HL-60 (cell line): Measurements from ENCODE around the gene TIMM44.

Source experiments
- DNase-seq, 2 experiments: peaks; one replicate each; pipeline ENCODE4 v3.0.0-alpha.2; 2010 to 2020; ENCODE audit warnings: low read depth in 1 of 2, low spot score in 1 of 2
- H3K27ac ChIP-seq: fragments of 250-450 bp; sonication (Bioruptor Pico); replicated peaks from 2 replicates; pipeline ENCODE4 v1.5.1; 2020; ENCODE audit warnings: mild to moderate bottlenecking, moderate library complexity
- H3K27me3 ChIP-seq: fragments of 250-450 bp; sonication (Bioruptor Pico); 2 replicates; pipeline ENCODE4 v1.5.1; 2021; ENCODE audit warnings: mild to moderate bottlenecking, moderate library complexity; ENCODE audit not compliant: insufficient read depth, poor library complexity, severe bottlenecking
- H3K4me3 ChIP-seq: replicated peaks from 2 replicates; pipeline ENCODE4 v1.5.1; 2011; ENCODE audit warnings: mild to moderate bottlenecking, control low read depth, low read length; ENCODE audit not compliant: insufficient read depth
- GABPA ChIP-seq: IDR thresholded peaks from 2 replicates; pipeline ENCODE4 v1.6.1; 2012; ENCODE audit warnings: low read depth
- POLR2AphosphoS5 ChIP-seq: IDR thresholded peaks from 2 replicates; pipeline ENCODE4 v1.6.1; 2012; ENCODE audit warnings: low read depth
- SPI1 ChIP-seq: IDR thresholded peaks from 2 replicates; pipeline ENCODE4 v1.6.1; 2012; ENCODE audit warnings: low read depth, mild to moderate bottlenecking, borderline replicate concordance
- TF ChIP-seq, protein P1 (sequence below): IDR thresholded peaks from 2 replicates; pipeline ENCODE4 v1.6.1; 2012; ENCODE audit warnings: low read depth; ENCODE audit not compliant: insufficient replicate concordance
- TF ChIP-seq, protein P2 (sequence below): IDR thresholded peaks from one replicate; pipeline ENCODE4 v1.5.1; 2011; ENCODE audit warnings: low read length, control low read depth, inconsistent platforms; ENCODE audit not compliant: insufficient read depth

TIMM44 gene

DNA sequence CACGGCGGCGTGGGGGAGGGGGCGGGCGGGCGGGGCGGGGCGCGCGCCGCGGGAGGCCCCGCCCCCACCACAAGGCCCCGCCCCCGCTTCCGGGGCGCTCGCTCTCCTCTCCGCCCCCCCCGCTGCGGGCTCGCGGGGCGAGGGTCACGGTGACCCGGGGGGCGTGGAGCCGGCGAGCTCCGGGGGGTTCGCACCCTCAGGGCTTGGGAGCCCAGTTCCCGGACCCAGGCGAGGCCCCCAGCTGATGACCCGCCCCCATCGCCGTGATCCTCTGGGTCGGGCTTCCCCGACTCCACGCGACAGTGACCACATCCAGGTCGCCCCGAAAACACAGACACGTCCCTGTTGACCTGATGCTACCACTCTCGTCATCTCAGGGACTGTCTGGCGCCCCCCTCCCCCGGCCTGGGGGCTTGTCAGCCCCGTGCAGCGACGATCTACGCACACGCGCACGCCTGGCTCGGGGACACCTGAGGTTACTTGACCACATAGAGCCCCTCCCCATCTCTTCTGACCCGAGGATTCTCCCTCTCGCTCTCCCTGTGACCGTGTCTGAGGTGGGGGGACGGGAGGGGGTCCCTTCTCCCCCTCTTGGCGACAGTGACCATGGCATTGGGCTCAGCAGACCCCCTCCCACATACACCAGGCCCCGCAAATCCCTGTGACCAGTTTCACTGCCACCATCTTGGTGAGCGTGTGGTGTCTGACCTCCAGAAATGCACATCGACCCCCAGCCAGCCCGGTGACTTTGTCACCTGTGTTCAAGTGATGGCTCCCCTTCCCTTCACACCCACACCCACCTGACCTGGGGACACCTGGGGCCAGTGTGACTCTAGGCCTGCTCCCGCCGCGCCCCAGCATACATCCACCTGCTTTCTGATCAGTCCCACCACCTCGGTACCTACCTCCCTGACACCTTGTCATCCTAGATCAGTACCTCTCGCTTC, 39.1 kb downstream of the TIMM44 start:
- Histone ChIP-seq H3K27me3 (no peaks in the 10 kb centered on the region), H3K4me3 (peak overlapping the region; percentile 97), H3K27ac (peak overlapping the region; percentile 63)
- DNase-seq = peak; percentile 28 to 57
- TF ChIP-seq, protein P1, sequence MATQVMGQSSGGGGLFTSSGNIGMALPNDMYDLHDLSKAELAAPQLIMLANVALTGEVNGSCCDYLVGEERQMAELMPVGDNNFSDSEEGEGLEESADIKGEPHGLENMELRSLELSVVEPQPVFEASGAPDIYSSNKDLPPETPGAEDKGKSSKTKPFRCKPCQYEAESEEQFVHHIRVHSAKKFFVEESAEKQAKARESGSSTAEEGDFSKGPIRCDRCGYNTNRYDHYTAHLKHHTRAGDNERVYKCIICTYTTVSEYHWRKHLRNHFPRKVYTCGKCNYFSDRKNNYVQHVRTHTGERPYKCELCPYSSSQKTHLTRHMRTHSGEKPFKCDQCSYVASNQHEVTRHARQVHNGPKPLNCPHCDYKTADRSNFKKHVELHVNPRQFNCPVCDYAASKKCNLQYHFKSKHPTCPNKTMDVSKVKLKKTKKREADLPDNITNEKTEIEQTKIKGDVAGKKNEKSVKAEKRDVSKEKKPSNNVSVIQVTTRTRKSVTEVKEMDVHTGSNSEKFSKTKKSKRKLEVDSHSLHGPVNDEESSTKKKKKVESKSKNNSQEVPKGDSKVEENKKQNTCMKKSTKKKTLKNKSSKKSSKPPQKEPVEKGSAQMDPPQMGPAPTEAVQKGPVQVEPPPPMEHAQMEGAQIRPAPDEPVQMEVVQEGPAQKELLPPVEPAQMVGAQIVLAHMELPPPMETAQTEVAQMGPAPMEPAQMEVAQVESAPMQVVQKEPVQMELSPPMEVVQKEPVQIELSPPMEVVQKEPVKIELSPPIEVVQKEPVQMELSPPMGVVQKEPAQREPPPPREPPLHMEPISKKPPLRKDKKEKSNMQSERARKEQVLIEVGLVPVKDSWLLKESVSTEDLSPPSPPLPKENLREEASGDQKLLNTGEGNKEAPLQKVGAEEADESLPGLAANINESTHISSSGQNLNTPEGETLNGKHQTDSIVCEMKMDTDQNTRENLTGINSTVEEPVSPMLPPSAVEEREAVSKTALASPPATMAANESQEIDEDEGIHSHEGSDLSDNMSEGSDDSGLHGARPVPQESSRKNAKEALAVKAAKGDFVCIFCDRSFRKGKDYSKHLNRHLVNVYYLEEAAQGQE = no peak
- TF ChIP-seq GABPA (no peak), POLR2AphosphoS5 (no peak; the same call in 1 of the 2 replicates), SPI1 (no peak)
- TF ChIP-seq, protein P2, sequence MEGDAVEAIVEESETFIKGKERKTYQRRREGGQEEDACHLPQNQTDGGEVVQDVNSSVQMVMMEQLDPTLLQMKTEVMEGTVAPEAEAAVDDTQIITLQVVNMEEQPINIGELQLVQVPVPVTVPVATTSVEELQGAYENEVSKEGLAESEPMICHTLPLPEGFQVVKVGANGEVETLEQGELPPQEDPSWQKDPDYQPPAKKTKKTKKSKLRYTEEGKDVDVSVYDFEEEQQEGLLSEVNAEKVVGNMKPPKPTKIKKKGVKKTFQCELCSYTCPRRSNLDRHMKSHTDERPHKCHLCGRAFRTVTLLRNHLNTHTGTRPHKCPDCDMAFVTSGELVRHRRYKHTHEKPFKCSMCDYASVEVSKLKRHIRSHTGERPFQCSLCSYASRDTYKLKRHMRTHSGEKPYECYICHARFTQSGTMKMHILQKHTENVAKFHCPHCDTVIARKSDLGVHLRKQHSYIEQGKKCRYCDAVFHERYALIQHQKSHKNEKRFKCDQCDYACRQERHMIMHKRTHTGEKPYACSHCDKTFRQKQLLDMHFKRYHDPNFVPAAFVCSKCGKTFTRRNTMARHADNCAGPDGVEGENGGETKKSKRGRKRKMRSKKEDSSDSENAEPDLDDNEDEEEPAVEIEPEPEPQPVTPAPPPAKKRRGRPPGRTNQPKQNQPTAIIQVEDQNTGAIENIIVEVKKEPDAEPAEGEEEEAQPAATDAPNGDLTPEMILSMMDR = no peak

DNA sequence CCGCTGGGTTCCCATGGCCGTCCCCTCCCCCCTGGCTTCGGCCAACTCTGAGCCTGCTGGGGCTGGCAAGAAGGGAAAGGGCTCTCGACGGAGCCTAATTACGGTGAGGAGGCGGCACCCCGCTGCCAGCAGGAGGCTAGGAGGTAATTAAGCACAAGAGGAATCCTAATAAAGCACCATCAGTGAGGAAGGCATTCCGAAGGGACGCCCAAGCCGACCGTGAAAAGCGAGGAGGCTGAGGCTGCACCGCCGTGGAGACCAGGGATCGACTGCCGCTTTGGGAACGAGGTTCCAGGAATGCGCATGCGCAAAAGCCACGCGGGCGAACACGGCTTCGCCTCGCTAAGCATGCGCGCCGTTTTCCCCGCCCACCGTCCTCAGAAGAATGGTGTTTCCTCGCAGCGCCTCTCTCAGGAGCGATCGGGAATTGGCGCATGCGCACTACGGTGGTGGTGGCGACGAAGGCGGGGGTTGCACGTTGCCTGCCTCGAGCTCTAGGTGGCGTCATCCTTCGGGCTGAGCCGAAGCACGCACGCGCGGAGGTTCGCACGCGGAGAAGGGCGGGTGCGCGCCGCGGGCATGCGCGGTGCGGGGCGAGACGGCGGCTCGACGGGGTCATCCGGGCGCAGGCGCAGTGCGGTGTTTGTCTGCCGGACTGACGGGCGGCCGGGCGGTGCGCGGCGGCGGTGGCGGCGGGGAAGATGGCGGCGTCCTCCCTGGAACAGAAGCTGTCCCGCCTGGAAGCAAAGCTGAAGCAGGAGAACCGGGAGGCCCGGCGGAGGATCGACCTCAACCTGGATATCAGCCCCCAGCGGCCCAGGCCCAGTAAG, 40.0 kb downstream of the TIMM44 start, which contains the start of gene MAP2K7:
Gene MAP2K7 (plus strand): TSS at position 634 of the 830 bp plus-strand sequence. CDS start 68 bp downstream, at position 702.
- TF ChIP-seq, protein P1 = no peak
- no peak for TF ChIP-seq SPI1
- TF ChIP-seq, protein P2 = peak; percentile 65
- no peak for TF ChIP-seq GABPA
- peak; percentile 88 for TF ChIP-seq POLR2AphosphoS5
- Histone ChIP-seq H3K27me3 (no peaks in the 10 kb centered on the region), H3K4me3 (peak within 1 kb of the TSS; percentile 97), H3K27ac (peak within 1 kb of the TSS; percentile 67)
- peak; percentile 98 to 100 for DNase-seq

DNA sequence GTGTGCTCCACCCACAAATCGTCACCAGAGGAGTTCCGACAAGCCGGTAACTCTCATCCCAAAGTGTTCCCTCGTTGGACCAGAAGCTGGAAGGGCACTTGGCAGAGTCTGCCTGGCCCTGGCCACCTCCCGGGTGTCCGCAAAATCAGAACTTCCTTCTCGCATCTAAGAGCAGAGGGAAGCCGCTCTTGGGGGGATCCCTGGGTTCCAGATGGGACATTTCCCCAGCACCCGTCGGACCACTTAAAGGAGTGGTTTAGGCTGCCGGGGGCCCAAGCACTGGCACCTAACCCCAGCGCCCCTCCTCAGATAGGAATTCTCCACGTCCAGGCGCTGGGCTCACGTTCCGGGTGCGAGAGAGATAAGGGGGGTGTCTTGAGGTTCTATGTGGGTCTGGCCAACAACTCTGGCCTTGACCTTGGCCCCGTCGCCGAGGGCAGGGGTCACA, 40.6 kb downstream of the TIMM44 start:
- Histone ChIP-seq H3K27me3 (no peaks in the 10 kb centered on the region), H3K27ac (peak overlapping the region; percentile 67), H3K4me3 (peak overlapping the region; percentile 58)
- TF ChIP-seq GABPA (no peak), POLR2AphosphoS5 (no peak), SPI1 (no peak)
- TF ChIP-seq, protein P2 = no peak
- TF ChIP-seq, protein P1 = no peak
- DNase-seq = no peak
